ENCODE data around the gene MYDGF.

Gene MYDGF

GRCh38 chr19:4622695-4623421 lies 47.3 kb downstream of the MYDGF start:
- H3K4me1 Mint-ChIP-seq: no peaks in the 10 kb centered on the region
- no peaks in the 10 kb centered on the region for H3K9me3 Mint-ChIP-seq

GRCh38 chr19:4620675-4621074 lies 49.5 kb downstream of the MYDGF start:
- no peak for ATAC-seq
- H3K27me3 Mint-ChIP-seq: peaks cover 73% of the 10 kb centered on the region
- H3K4me1 Mint-ChIP-seq: no peaks in the 10 kb centered on the region
- H3K27ac Mint-ChIP-seq: no peak overlapping the region
- no peaks in the 10 kb centered on the region for H3K9me3 Mint-ChIP-seq
- no peaks in the 10 kb centered on the region for H3K36me3 Mint-ChIP-seq
- no peak overlapping the region for H3K4me3 Mint-ChIP-seq

More at GRCh38 chr19:4622695-4623421, 47.3 kb downstream of the MYDGF start:
- H3K36me3 Mint-ChIP-seq: no peaks in the 10 kb centered on the region
- no peak overlapping the region for H3K4me3 Mint-ChIP-seq
- peaks cover 77% of the 10 kb centered on the region for H3K27me3 Mint-ChIP-seq
- no peak for ATAC-seq
- H3K27ac Mint-ChIP-seq: no peak overlapping the region

GRCh38 chr19:4619668-4620294 lies 50.4 kb downstream of the MYDGF start:
- Mint-ChIP-seq H3K4me1 (no peaks in the 10 kb centered on the region), H3K4me3 (no peak overlapping the region), H3K27ac (no peak overlapping the region), H3K27me3 (peaks cover 72% of the 10 kb centered on the region), H3K36me3 (no peaks in the 10 kb centered on the region), H3K9me3 (no peaks in the 10 kb centered on the region)
- ATAC-seq: no peak

DNA sequence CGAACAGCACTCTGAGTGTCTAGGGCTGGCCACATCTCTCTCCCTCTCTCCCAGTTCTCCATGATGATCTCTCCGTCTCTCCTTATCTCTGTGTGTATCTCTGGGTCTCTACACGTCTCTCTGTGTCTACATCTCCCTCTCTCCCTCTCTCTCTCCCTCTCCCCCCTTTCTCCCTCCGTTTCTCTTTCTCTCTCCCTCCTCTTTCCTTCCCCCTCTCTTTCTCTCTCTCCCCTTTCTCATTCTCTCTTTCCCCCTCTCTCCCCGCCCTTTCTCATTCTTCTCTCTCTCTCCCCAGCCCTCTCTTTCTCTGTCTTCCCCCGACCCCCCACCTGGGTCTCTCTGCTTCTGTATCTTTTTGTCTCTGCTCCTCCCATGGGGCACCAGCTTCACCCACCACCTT lies 52.1 kb downstream of the MYDGF start:
- Mint-ChIP-seq H3K27me3 (peaks cover 54% of the 10 kb centered on the region), H3K4me1 (no peaks in the 10 kb centered on the region), H3K36me3 (no peaks in the 10 kb centered on the region), H3K27ac (no peak overlapping the region), H3K9me3 (no peaks in the 10 kb centered on the region), H3K4me3 (no peak overlapping the region)
- ATAC-seq: no peak

DNA sequence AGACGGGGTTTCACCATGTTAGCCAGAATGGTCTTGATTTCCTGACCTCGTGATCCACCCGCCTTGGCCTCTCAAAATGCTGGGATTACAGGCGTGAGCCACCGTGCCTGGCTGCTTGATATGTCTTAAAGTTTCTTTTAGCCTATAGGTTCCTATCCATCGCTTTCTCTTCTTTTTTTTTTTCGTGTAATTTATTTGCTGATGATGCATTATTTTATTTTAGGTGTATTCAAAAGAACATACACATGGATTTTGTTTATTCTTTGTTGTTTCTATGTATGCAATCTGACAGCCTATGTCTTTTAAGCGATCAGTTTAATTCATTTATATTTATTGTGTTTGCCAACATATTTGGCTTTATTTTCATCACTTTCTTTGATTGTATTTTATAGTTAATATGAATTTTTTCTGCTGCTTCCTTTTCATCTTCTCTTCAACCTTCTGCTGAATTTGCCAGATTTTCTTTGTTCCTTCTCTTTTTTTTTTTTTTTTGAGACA lies 56.8 kb downstream of the MYDGF start:
- H3K9me3 Mint-ChIP-seq: no peaks in the 10 kb centered on the region
- peaks cover 33% of the 10 kb centered on the region for H3K27me3 Mint-ChIP-seq
- no peak overlapping the region for H3K4me3 Mint-ChIP-seq
- H3K4me1 Mint-ChIP-seq: peaks cover 10% of the 10 kb centered on the region
- no peak for ATAC-seq
- H3K36me3 Mint-ChIP-seq: no peaks in the 10 kb centered on the region
- H3K27ac Mint-ChIP-seq: no peak overlapping the region

- H3K4me3 Mint-ChIP-seq: no peak overlapping the region
- peak; percentile 27 for ATAC-seq
- H3K9me3 Mint-ChIP-seq: no peaks in the 10 kb centered on the region
- peaks cover 10% of the 10 kb centered on the region for H3K4me1 Mint-ChIP-seq
- H3K27ac Mint-ChIP-seq: no peak overlapping the region
- H3K27me3 Mint-ChIP-seq: peaks cover 30% of the 10 kb centered on the region
- H3K36me3 Mint-ChIP-seq: no peaks in the 10 kb centered on the region
These were observed 60.1 kb downstream of the MYDGF start for GRCh38 chr19:4609878-4610511.
